ENCODE measurements around the gene SLC29A1.

Gene SLC29A1

DNA sequence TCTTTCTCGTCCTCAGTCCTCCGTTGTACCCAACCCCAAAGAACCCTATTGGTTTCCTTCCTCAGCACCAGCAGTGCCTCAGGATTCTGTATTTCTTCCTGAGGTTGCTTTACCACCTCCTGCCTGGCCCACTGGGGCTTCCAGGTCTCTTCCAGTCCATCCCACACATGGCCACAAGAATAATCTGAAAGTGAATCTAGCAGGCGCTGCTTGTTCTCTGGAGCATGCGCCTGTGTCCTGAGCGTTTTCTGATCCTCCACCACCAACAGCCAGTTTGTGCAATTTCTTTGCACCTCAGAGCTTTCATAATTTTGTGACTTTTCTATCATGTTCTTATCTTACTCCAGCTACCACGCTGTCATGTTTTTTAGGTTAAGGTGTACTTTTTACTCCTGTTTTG is 11.9 kb downstream of the SLC29A1 start:
- H3K4me3 ChIP-seq (ENCODE audit: insufficient read length, low read depth): no peak overlapping the region
- H3K27me3 ChIP-seq (ENCODE audit: insufficient read depth, insufficient read length): no peaks in the 10 kb centered on the region
- peaks cover 45% of the 10 kb centered on the region for H3K36me3 ChIP-seq (ENCODE audit: insufficient read depth, insufficient read length, low read length)
- no peak for TF ChIP-seq ZNF274 (IDR thresholded peaks at IDR 0.05; ENCODE audit: low read depth, low read length)
- no peak for TF ChIP-seq SUZ12 (IDR thresholded peaks at IDR 0.05; ENCODE audit: extremely low read depth, insufficient read depth, insufficient read length)
- TF ChIP-seq YY1 (IDR thresholded peaks at IDR 0.05; ENCODE audit: insufficient read depth, insufficient read length): no peak
- H3K9ac ChIP-seq (ENCODE audit: insufficient read length, low read depth): peak overlapping the region; percentile 50
- H3K9me3 ChIP-seq (ENCODE audit: insufficient read depth, low read length): no peaks in the 10 kb centered on the region
- peaks cover 10% of the 10 kb centered on the region for H3K4me1 ChIP-seq (ENCODE audit: insufficient read depth, insufficient read length)
- no peak for DNase-seq (ENCODE audit: low read depth, low spot score)

- DNase-seq (ENCODE audit: low read depth, low spot score): no peak
- TF ChIP-seq SUZ12 (IDR thresholded peaks at IDR 0.05; ENCODE audit: extremely low read depth, insufficient read depth, insufficient read length): no peak
- Histone ChIP-seq H3K9me3 (ENCODE audit: insufficient read depth, low read length) (no peaks in the 10 kb centered on the region), H3K4me1 (ENCODE audit: insufficient read depth, insufficient read length) (peaks cover 10% of the 10 kb centered on the region), H3K9ac (ENCODE audit: insufficient read length, low read depth) (no peak overlapping the region), H3K27me3 (ENCODE audit: insufficient read depth, insufficient read length) (no peaks in the 10 kb centered on the region), H3K4me3 (ENCODE audit: insufficient read length, low read depth) (no peak overlapping the region), H3K36me3 (ENCODE audit: insufficient read depth, insufficient read length, low read length) (peaks cover 39% of the 10 kb centered on the region)
These were observed 12.6 kb downstream of the SLC29A1 start for GRCh38 chr6:44235891-44236516.

DNA sequence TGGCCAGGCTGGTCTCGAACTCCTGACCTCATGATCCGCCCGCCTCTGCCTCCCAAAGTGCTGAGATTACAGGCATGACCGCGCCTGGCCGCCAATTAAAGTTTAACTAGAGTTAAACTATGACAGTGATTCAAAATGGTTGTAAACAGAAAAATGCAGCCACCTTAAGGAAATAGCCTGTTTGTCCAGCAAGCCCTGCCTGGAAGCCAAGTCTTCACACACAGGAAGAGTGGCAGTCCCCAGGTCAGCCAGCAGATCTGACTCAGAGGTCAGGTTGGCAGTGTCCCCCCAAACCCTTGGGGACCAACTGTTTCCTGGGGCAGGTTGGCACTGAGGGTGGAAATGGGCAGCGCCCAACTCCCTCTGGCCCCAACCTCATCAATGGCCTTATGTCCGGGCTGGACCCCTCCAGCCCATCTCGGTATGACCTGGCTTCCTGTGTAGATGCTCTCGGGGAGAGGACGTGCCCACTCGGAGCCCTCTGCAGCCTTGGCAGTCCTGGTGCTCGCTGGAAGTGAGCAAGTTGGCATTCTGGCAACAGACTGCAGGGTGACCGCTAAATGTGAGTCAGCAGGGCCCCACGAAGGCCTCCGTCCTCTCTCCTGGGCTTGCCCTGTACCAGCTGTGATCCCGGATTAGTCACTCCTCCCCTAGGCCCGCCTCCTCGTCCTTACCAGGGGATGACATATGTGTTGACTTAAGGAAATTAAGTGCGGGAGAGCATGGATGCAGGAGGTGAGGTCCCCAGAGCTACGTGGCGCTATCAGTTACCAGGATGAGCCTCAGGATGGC is 13.8 kb downstream of the SLC29A1 start:
- peaks cover 28% of the 10 kb centered on the region for H3K36me3 ChIP-seq (ENCODE audit: insufficient read depth, insufficient read length, low read length)
- H3K9ac ChIP-seq (ENCODE audit: insufficient read length, low read depth): no peak overlapping the region
- no peaks in the 10 kb centered on the region for H3K27me3 ChIP-seq (ENCODE audit: insufficient read depth, insufficient read length)
- peak; percentile 42 for DNase-seq (ENCODE audit: low read depth, low spot score)
- peak overlapping the region; percentile 37 for H3K4me3 ChIP-seq (ENCODE audit: insufficient read length, low read depth)
- H3K4me1 ChIP-seq (ENCODE audit: insufficient read depth, insufficient read length): peaks cover 10% of the 10 kb centered on the region
- TF ChIP-seq YY1 (IDR thresholded peaks at IDR 0.05; ENCODE audit: insufficient read depth, insufficient read length) (no peak), ZNF274 (IDR thresholded peaks at IDR 0.05; ENCODE audit: low read depth, low read length) (no peak), SUZ12 (IDR thresholded peaks at IDR 0.05; ENCODE audit: extremely low read depth, insufficient read depth, insufficient read length) (no peak)
- no peaks in the 10 kb centered on the region for H3K9me3 ChIP-seq (ENCODE audit: insufficient read depth, low read length)

GRCh38 chr6:44237813-44238433 is 14.5 kb downstream of the SLC29A1 start:
- TF ChIP-seq YY1 (IDR thresholded peaks at IDR 0.05; ENCODE audit: insufficient read depth, insufficient read length) (no peak), ZNF274 (IDR thresholded peaks at IDR 0.05; ENCODE audit: low read depth, low read length) (no peak), SUZ12 (IDR thresholded peaks at IDR 0.05; ENCODE audit: extremely low read depth, insufficient read depth, insufficient read length) (no peak)
- H3K9me3 ChIP-seq (ENCODE audit: insufficient read depth, low read length): no peaks in the 10 kb centered on the region
- peaks cover 21% of the 10 kb centered on the region for H3K36me3 ChIP-seq (ENCODE audit: insufficient read depth, insufficient read length, low read length)
- peak overlapping the region; percentile 37 for H3K4me3 ChIP-seq (ENCODE audit: insufficient read length, low read depth)
- H3K27me3 ChIP-seq (ENCODE audit: insufficient read depth, insufficient read length): no peaks in the 10 kb centered on the region
- DNase-seq (ENCODE audit: low read depth, low spot score): no peak
- peak overlapping the region; percentile 62 for H3K9ac ChIP-seq (ENCODE audit: insufficient read length, low read depth)
- peaks cover 13% of the 10 kb centered on the region for H3K4me1 ChIP-seq (ENCODE audit: insufficient read depth, insufficient read length)

DNA sequence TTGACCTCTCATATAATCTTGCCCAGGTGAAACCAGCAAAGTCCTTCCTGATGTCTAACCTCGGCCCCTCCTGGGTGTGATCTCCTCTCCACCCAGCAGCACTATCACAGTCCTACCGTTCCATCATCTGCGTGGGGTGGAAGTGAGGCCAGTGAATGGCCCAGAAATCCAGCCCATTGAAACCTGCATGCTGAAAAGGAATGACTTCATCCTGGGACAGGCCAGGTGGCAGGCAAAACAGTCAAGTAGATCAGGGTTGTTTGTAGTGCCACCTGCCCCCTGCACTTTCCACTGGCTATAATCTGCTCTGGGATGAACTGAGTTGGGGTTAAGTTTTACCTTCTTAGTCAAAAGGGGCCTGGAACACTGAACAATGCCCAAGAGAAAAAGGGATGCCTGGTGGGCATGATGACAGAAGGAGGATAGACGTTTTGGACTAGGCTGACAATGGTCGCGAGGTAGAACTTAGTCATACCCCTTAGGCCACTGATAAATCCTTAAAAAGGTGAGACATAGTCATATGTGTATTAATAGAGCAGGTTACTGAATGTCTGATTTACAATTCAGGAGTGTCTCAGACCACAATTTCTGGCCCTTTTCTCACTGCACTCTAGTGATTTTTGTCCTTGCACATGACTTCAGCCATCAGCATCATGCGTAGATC is 15.4 kb downstream of the SLC29A1 start:
- no peak for TF ChIP-seq SUZ12 (IDR thresholded peaks at IDR 0.05; ENCODE audit: extremely low read depth, insufficient read depth, insufficient read length)
- no peak for TF ChIP-seq ZNF274 (IDR thresholded peaks at IDR 0.05; ENCODE audit: low read depth, low read length)
- no peak for TF ChIP-seq YY1 (IDR thresholded peaks at IDR 0.05; ENCODE audit: insufficient read depth, insufficient read length)
- no peak for DNase-seq (ENCODE audit: low read depth, low spot score)
- no peaks in the 10 kb centered on the region for H3K9me3 ChIP-seq (ENCODE audit: insufficient read depth, low read length)
- no peak overlapping the region for H3K9ac ChIP-seq (ENCODE audit: insufficient read length, low read depth)
- no peak overlapping the region for H3K4me3 ChIP-seq (ENCODE audit: insufficient read length, low read depth)
- H3K27me3 ChIP-seq (ENCODE audit: insufficient read depth, insufficient read length): no peaks in the 10 kb centered on the region
- peaks cover 10% of the 10 kb centered on the region for H3K4me1 ChIP-seq (ENCODE audit: insufficient read depth, insufficient read length)
- peaks cover 12% of the 10 kb centered on the region for H3K36me3 ChIP-seq (ENCODE audit: insufficient read depth, insufficient read length, low read length)

GRCh38 chr6:44243345-44243744 is 19.9 kb downstream of the SLC29A1 start:
- no peak for TF ChIP-seq ZNF274 (IDR thresholded peaks at IDR 0.05; ENCODE audit: low read depth, low read length)
- no peak for TF ChIP-seq SUZ12 (IDR thresholded peaks at IDR 0.05; ENCODE audit: extremely low read depth, insufficient read depth, insufficient read length)
- TF ChIP-seq YY1 (IDR thresholded peaks at IDR 0.05; ENCODE audit: insufficient read depth, insufficient read length): no peak
- no peak overlapping the region for H3K9ac ChIP-seq (ENCODE audit: insufficient read length, low read depth)
- H3K4me3 ChIP-seq (ENCODE audit: insufficient read length, low read depth): no peak overlapping the region
- no peaks in the 10 kb centered on the region for H3K27me3 ChIP-seq (ENCODE audit: insufficient read depth, insufficient read length)
- H3K4me1 ChIP-seq (ENCODE audit: insufficient read depth, insufficient read length): peaks cover 3% of the 10 kb centered on the region
- no peaks in the 10 kb centered on the region for H3K9me3 ChIP-seq (ENCODE audit: insufficient read depth, low read length)
- peaks cover 11% of the 10 kb centered on the region for H3K36me3 ChIP-seq (ENCODE audit: insufficient read depth, insufficient read length, low read length)
- no peak for DNase-seq (ENCODE audit: low read depth, low spot score)

Measured in NT2/D1 (cell line).